GM23248 (cell line): ENCODE measurements around the gene SH3RF3.

Experiments
- EZH2 ChIP-seq: fragments of 200-600 bp; sonication (generic); IDR thresholded peaks from 2 replicates; pipeline ENCODE4 v1.6.1; 2018; ENCODE audit warnings: antibody characterized with exemption, mild to moderate bottlenecking; ENCODE audit not compliant: insufficient read depth, poor library complexity, severe bottlenecking
- EZH2phosphoT487 ChIP-seq: fragments of 200-600 bp; sonication (generic); IDR thresholded peaks from 2 replicates; pipeline ENCODE4 v1.6.1; 2018; ENCODE audit warnings: antibody characterized with exemption, moderate library complexity, mild to moderate bottlenecking, low read depth; ENCODE audit not compliant: insufficient read depth

GRCh38 chr2:109188898-109189297 lies 59.9 kb downstream of the SH3RF3 start:
- TF ChIP-seq EZH2phosphoT487 (no peak), EZH2 (no peak)
